ENCODE results near the gene ATP9A.

ATP9A gene

DNA sequence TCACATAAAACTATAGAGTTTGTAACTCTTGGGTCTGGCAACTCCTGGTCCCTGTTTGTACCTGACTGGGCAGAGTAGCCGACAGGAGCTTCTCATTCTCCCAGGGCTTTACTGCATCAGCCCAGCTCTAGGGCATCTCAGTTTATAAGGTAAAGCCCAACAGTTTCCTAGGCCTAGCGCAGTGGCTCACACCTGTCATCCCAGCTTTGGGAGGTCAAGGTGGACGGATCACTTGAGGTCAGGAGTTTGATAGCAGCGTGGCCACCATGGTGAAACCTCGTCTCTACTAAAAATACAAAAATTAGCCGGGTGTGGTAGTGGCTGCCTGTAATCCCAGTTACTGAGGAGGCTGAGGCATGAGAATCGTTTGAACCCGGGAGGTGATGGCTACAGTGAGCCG is 47.8 kb downstream of the ATP9A start:
- no peak overlapping the region for H3K4me3 ChIP-seq (ENCODE audit: low read depth, low read length)
- TF ChIP-seq, protein P1, sequence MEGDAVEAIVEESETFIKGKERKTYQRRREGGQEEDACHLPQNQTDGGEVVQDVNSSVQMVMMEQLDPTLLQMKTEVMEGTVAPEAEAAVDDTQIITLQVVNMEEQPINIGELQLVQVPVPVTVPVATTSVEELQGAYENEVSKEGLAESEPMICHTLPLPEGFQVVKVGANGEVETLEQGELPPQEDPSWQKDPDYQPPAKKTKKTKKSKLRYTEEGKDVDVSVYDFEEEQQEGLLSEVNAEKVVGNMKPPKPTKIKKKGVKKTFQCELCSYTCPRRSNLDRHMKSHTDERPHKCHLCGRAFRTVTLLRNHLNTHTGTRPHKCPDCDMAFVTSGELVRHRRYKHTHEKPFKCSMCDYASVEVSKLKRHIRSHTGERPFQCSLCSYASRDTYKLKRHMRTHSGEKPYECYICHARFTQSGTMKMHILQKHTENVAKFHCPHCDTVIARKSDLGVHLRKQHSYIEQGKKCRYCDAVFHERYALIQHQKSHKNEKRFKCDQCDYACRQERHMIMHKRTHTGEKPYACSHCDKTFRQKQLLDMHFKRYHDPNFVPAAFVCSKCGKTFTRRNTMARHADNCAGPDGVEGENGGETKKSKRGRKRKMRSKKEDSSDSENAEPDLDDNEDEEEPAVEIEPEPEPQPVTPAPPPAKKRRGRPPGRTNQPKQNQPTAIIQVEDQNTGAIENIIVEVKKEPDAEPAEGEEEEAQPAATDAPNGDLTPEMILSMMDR (IDR thresholded peaks at IDR 0.05; ENCODE audit: low read depth, low read length): no peak

DNA sequence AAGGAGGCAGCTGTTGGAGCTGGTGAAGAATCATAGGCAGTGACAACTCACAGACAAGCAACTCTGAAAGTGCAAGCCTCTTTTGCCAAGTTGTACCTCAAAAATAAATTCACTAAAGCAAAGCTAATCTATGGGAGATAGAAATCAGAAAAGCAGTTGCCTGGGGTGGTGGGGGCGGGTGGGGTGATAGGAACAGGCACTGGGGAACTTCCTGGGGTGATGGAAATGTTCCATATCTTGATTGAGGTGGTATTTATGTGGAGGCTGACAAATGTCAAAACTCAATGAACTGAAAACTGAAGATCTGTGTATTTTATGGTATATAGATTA is 52.4 kb downstream of the ATP9A start:
- H3K4me3 ChIP-seq (ENCODE audit: low read depth, low read length): no peak overlapping the region
- TF ChIP-seq, protein P1 (IDR thresholded peaks at IDR 0.05; ENCODE audit: low read depth, low read length): no peak

DNA sequence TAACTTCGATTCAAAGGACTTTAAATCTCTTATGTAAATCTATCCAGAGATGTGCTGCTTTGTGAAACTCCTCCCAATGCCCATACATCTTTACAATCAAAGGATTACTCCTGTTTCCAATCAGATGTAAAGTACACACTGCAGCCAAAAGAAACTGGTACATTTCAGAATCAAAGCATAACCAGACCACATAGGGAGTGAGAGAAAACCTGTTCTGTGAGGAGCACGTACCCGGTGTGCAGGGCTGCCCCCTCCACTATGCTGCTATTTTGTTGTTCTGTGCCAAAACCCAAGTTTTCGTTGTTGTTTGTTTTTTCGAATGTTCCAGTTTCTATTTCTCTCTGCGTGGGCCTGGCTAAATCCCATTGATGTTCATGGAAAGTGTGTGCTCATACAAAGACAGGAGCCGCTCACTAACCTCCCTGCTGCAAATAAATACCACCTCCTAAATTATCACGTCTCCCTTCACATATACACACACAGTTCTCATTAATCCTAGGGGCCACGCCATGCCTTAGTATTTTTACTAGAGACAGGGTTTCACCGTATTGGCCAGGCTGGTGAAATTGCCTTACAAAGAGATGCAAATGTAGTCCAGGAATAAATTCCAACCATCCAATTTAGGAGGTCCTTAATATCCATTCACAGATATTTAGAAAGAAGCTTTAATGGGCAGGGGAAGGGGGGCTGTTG is 52.9 kb downstream of the ATP9A start:
- TF ChIP-seq, protein P1 (IDR thresholded peaks at IDR 0.05; ENCODE audit: low read depth, low read length): no peak

DNA sequence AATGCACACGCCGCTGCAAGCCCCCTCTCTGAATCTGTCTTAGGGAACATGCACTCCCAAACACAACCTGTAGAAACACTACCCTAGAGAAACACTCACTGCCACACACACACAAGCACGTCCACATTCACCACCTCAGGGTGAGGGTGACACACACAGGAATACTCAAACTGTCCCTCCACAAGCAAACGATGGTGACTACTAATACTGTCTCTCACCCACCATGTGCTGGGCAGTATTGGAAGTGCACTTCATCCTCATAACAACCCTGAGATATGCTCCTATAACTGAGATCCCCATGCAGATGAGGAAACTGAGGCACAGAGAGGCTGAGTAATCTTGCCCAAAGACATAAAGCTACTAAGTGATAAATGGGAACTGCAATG is 55.0 kb downstream of the ATP9A start:
- TF ChIP-seq, protein P1 (IDR thresholded peaks at IDR 0.05; ENCODE audit: low read depth, low read length): no peak
- no peak overlapping the region for H3K4me3 ChIP-seq (ENCODE audit: low read depth, low read length)

More for the DNA sequence above, 52.9 kb downstream of the ATP9A start:
- H3K4me3 ChIP-seq (ENCODE audit: low read depth, low read length): peak overlapping the region; percentile 27; the same call in 1 of the 2 replicates

DNA sequence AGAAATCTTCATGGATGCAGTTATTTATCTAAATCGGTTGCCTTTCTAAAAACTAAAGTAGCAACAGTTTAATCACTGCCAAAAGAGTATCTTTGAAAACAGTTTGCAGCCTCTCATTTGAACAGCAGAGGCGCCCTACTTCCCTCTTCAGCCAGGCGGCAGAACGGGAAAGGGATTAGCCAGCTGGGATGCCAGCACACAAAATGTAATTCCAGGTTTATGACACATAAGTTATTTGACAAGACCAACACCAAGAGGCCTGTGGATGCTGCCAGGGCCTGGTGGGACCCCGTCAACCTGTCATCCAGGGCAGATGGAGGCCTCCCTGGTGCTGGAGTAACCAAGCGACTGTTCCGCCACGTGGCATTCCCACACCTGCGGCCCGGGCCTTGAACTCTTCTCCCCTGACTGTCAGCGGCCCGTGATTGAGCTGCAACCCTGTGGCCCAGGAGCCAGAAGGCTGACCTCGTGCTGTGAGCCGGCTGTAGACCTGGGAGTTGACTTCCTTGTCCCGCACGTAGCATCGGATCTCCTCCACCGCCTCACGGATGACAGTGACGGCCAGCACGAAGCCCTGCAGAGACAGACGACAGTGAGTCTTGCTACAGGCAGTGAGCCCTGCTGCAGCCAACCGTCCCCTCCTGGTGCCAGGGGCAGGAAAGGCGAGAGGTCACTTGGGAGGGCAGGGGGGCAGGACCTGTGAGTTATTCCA is 55.5 kb downstream of the ATP9A start:
- H3K4me3 ChIP-seq (ENCODE audit: low read depth, low read length): no peak overlapping the region
- TF ChIP-seq, protein P1 (IDR thresholded peaks at IDR 0.05; ENCODE audit: low read depth, low read length): peak; percentile 31; the same call in 1 of the 2 replicates

DNA sequence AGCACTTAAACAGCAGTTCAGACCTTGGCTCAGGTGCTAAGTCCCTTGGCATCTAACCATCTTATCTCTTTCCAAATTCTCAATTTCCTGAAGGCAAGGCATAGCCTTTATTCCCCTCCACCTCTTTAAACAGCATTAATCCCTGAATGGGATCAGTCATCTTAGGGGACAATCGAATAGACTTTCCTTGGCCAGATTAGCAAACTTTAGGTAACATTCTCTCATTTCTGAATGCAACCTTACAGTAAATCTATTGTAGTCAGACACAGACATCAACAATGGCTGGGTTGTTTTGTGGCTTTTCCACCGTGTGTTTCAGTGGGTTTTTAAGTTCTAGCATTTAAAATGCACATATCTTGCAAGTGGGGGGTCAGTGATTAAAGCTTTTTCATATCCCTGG is 56.8 kb downstream of the ATP9A start:
- no peak overlapping the region for H3K4me3 ChIP-seq (ENCODE audit: low read depth, low read length)
- TF ChIP-seq, protein P1 (IDR thresholded peaks at IDR 0.05; ENCODE audit: low read depth, low read length): no peak

DNA sequence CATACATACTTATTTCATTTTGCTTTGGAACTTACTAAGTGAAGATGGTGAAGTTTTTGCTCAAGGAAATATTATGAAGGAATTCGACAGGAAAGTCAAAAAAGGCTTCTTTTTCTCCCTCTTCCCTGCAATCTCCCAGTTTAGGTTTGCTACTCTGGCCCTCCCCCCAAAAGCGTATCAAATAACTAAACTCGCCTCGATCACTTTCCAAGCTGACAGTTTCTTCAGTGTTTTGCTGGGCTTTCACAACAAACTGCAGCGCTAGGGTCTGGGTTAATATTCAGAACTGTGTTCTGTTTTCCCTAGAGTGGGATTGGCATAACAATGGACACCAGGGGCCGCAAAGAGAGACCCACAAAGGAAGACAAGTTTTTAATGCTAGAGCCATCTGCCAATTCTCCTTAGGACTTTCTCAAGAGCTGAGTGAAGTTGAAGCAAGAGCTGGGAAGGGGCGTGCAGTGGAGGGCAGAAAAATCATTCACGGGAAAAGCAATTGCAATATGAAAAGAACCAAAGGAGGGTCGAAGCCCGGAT is 57.8 kb downstream of the ATP9A start:
- H3K4me3 ChIP-seq (ENCODE audit: low read depth, low read length): no peak overlapping the region
- TF ChIP-seq, protein P1 (IDR thresholded peaks at IDR 0.05; ENCODE audit: low read depth, low read length): no peak

Data from WI38 (cell line).